Measurements from ENCODE around the gene TFEC.

Gene TFEC

GRCh38 chr7:115975766-115976165 is 54.8 kb downstream of the TFEC start:
- no peak for DNase-seq (ENCODE audit: low read depth in 1 of 2, low spot score in 1 of 2)
- TF ChIP-seq JUND (IDR thresholded peaks at IDR 0.05; ENCODE audit: low read depth): no peak

DNA sequence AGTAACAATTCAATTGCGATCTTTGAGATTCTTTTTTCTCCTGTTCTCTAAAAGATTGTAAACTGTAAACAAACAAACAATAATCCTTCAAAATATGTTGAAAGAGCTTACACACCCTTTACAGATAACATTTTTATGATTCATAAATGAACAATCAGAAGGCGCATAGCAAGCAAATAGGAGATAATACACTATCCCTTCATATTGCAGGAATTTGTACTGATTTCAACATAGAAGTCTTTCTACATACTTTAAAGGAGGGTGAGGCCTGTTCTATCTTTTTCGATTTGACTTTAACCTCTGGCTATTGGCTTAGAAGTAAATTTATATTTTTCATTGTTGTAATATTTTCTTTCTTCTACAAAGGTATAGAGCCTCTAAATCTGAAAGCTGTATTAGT is 57.2 kb downstream of the TFEC start:
- in situ Hi-C loops (cut with HindIII; ENCODE audit: low pct_unique_long_range_greater_than_20kb, low sequenced_read_pairs): no loop called here
- no peak for DNase-seq (ENCODE audit: low read depth in 1 of 2, low spot score in 1 of 2)
- TF ChIP-seq JUND (IDR thresholded peaks at IDR 0.05; ENCODE audit: low read depth): no peak

More at GRCh38 chr7:115975766-115976165, 54.8 kb downstream of the TFEC start:
- in situ Hi-C loops (cut with HindIII; ENCODE audit: low pct_unique_long_range_greater_than_20kb, low sequenced_read_pairs): no loop called here

- in situ Hi-C loops (cut with HindIII; ENCODE audit: low pct_unique_long_range_greater_than_20kb, low sequenced_read_pairs): no loop called here
- TF ChIP-seq JUND (IDR thresholded peaks at IDR 0.05; ENCODE audit: low read depth): no peak
- no peak for DNase-seq (ENCODE audit: low read depth in 1 of 2, low spot score in 1 of 2)
These were observed 59.1 kb downstream of the TFEC start for GRCh38 chr7:115971506-115971905.

GRCh38 chr7:115968596-115968995 is 62.0 kb downstream of the TFEC start:
- no peak for DNase-seq (ENCODE audit: low read depth in 1 of 2, low spot score in 1 of 2)
- TF ChIP-seq JUND (IDR thresholded peaks at IDR 0.05; ENCODE audit: low read depth): no peak
- in situ Hi-C loops (cut with HindIII; ENCODE audit: low pct_unique_long_range_greater_than_20kb, low sequenced_read_pairs): no loop called here

GRCh38 chr7:115968171-115968570 is 62.4 kb downstream of the TFEC start:
- in situ Hi-C loops (cut with HindIII; ENCODE audit: low pct_unique_long_range_greater_than_20kb, low sequenced_read_pairs): no loop called here
- DNase-seq (ENCODE audit: low read depth in 1 of 2, low spot score in 1 of 2): no peak
- TF ChIP-seq JUND (IDR thresholded peaks at IDR 0.05; ENCODE audit: low read depth): no peak

DNA sequence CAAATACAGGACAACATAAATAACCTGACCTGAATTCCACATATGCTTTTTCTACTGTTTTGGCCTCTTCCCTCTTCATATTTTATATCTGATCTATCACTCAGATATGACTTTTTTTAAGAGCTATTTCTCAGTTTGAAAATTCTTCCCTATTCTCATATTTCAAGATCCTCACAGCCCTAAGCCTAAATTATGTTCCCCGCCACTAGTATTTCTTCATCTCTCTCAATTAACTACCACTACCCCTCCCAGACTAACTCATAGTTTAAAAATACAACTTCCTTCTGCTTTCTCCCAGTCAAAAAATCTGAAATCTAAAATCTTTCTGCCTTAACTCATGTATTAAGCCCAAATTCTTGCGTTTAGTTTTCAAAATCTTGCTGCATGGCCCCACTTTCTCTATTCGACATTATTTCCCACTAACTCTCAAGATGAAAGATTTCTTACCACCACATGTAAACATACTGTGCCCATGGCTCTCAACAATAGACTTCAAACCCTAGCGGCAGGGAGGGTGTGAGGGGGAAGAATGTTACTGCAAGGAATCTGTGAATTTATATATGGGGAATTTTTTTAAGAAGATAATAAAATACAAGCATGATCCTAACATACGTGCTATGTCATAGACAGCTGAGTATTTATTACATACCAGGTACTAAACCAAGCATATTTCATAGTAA is 64.6 kb downstream of the TFEC start:
- in situ Hi-C loops (cut with HindIII; ENCODE audit: low pct_unique_long_range_greater_than_20kb, low sequenced_read_pairs): no loop called here
- no peak for TF ChIP-seq JUND (IDR thresholded peaks at IDR 0.05; ENCODE audit: low read depth)
- no peak for DNase-seq (ENCODE audit: low read depth in 1 of 2, low spot score in 1 of 2)

GRCh38 chr7:115965236-115965635 is 65.3 kb downstream of the TFEC start:
- in situ Hi-C loops (cut with HindIII; ENCODE audit: low pct_unique_long_range_greater_than_20kb, low sequenced_read_pairs): no loop called here

DNA sequence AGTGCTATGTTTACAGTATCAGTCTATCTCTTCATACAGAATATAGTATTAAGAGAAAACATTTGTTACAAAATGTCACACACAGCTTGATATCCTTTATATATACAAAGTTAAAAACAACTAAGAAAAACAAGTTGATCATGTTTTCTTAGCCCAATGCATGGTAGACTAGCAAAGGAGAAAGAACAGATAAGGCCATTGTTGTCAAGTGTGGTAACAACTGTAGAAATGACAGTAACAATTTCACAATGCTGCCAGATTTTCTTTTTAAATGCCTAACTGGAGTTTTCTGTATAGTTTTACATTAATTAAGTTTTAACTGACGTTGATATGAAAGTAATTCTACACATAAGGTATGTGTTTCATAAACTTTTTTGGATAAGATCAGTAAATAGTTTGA is 65.8 kb downstream of the TFEC start:
- no peak for TF ChIP-seq JUND (IDR thresholded peaks at IDR 0.05; ENCODE audit: low read depth)
- in situ Hi-C loops (cut with HindIII; ENCODE audit: low pct_unique_long_range_greater_than_20kb, low sequenced_read_pairs): no loop called here
- no peak for DNase-seq (ENCODE audit: low read depth in 1 of 2, low spot score in 1 of 2)

More at GRCh38 chr7:115965236-115965635, 65.3 kb downstream of the TFEC start:
- TF ChIP-seq JUND (IDR thresholded peaks at IDR 0.05; ENCODE audit: low read depth): no peak
- DNase-seq (ENCODE audit: low read depth in 1 of 2, low spot score in 1 of 2): no peak

DNA sequence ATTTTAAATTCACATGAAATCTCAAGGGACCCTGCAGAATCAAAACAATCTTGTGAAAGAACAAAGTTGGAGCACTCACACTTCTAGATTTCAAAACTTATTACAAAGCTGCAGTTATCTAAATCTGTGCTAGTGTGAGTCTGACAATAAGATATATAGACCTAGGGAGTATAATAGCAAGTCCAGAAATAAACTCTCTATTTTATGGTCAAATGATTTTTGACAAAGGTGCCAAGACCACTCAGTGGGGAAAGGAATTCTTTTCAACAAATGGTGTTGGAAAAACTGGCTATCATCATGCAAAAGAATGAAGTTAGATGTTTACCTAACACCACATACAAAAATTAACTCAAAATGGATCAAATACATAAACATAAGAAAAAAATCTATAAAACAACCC is 68.2 kb downstream of the TFEC start:
- in situ Hi-C loops (cut with HindIII; ENCODE audit: low pct_unique_long_range_greater_than_20kb, low sequenced_read_pairs): no loop called here
- no peak for TF ChIP-seq JUND (IDR thresholded peaks at IDR 0.05; ENCODE audit: low read depth)
- DNase-seq (ENCODE audit: low read depth in 1 of 2, low spot score in 1 of 2): no peak

DNA sequence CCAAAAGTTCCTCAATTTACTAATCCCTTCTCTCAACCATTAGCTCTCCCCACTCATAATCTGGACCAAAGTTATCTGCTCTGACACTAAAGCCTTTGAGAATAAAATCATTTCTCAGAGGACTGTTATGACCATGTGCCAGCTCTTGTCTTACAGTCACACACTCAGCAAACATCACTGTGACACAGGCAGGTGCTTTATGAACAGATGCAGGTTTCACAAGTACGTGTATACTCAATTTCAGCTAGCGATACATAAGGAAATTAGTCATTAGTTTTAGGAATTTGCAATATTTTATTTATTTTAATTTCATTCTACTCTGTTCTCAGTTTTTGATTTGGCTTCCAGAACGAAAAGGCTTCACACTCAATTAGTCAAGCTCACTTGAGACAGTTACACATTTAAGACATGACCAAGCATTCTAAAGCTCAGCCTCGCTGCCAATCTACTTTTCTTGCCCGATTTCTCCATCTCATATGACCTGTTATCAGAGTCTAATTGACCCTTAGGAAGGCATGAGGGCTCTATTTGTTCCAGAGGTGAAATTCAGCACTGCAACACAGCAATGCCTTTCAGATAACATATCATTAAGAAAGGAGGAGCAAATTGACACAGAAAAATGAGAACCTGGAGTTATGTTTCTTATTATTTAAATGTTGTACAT is 76.8 kb downstream of the TFEC start:
- in situ Hi-C loops (cut with HindIII; ENCODE audit: low pct_unique_long_range_greater_than_20kb, low sequenced_read_pairs): no loop called here
- DNase-seq (ENCODE audit: low read depth in 1 of 2, low spot score in 1 of 2): no peak
- no peak for TF ChIP-seq JUND (IDR thresholded peaks at IDR 0.05; ENCODE audit: low read depth)

GRCh38 chr7:115952832-115953231 is 77.7 kb downstream of the TFEC start:
- no peak for DNase-seq (ENCODE audit: low read depth in 1 of 2, low spot score in 1 of 2)
- in situ Hi-C loops (cut with HindIII; ENCODE audit: low pct_unique_long_range_greater_than_20kb, low sequenced_read_pairs): no loop called here
- TF ChIP-seq JUND (IDR thresholded peaks at IDR 0.05; ENCODE audit: low read depth): no peak

DNA sequence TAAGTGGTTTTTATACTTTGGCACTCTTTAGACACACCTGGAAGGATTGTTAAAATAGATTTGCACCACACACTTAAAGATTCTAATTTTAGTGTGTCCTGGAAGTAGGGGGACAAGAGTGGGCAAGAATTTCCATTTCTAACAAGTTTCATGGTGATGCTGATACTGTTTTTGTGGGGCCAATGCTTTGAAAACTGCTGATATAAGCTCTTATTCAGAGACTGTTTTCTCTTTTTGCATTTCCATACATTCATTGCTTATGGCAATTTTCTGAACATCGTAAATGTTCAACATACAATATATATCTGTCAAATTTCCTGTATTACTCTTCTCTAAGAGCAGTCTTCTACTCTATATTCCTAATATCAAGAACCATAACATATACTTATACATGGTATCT is 79.0 kb downstream of the TFEC start:
- in situ Hi-C loops (cut with HindIII; ENCODE audit: low pct_unique_long_range_greater_than_20kb, low sequenced_read_pairs): no loop called here
- TF ChIP-seq JUND (IDR thresholded peaks at IDR 0.05; ENCODE audit: low read depth): no peak
- no peak for DNase-seq (ENCODE audit: low read depth in 1 of 2, low spot score in 1 of 2)

GRCh38 chr7:115941703-115942268 is 88.8 kb downstream of the TFEC start:
- no peak for DNase-seq (ENCODE audit: low read depth in 1 of 2, low spot score in 1 of 2)
- TF ChIP-seq JUND (IDR thresholded peaks at IDR 0.05; ENCODE audit: low read depth): no peak
- in situ Hi-C loops (cut with HindIII; ENCODE audit: low pct_unique_long_range_greater_than_20kb, low sequenced_read_pairs): no loop called here

Measured in T47D (cell line).